OCI-LY7 (cell line): Measurements from ENCODE around the gene OR2T29. TPM values are rescaled to one million over a fixed set of nuclear protein-coding genes. Genes with fewer than 3 reads are reported as not detected.

Source experiments
- small RNA-seq: library from RNA; depleted of rRNA; stranded (forward); fragments of <200 nt; gene quantifications from one replicate; pipeline ENCODE3, GENCODE V24; 2014
- total RNA-seq, 2 experiments: library from RNA; depleted of rRNA in 1 of 2; stranded (reverse); fragments of >200 nt in 1 of 2; shearing (Covaris generic) in 1 of 2; gene quantifications; 2 replicates each; pipeline ENCODE4 v1.2.3, GENCODE V29; 2014 to 2022

The OR2T29 gene
- total RNA-seq, 2 experiments from 2014 or later: not detected

Small RNA genes lying within 50 kb of the gene (small RNA-seq; reads per million reads assigned to genes)
- not detected for gene RF00019

Other genes starting within 250 kb of the OR2T29 start
- not detected in 2 replicates for gene OR2M7, start 238.2 kb downstream of the OR2T29 start, total RNA-seq (2014; rRNA removed; shearing (Covaris generic))
- gene OR2M7, start 238.2 kb downstream of the OR2T29 start, total RNA-seq (2022): not detected in 2 replicates
- gene OR14C36, start 214.0 kb downstream of the OR2T29 start, total RNA-seq (2014; rRNA removed; shearing (Covaris generic)): not detected in 2 replicates
- not detected in 2 replicates for gene OR14C36, start 214.0 kb downstream of the OR2T29 start, total RNA-seq (2022)
- not detected in 2 replicates for gene OR2T4, start 201.1 kb downstream of the OR2T29 start, total RNA-seq (2014; rRNA removed; shearing (Covaris generic))
- not detected in 2 replicates for gene OR2T4, start 201.1 kb downstream of the OR2T29 start, total RNA-seq (2022)
- gene OR2T6, start 187.0 kb downstream of the OR2T29 start, total RNA-seq (2014; rRNA removed; shearing (Covaris generic)): not detected in 2 replicates
- not detected in 2 replicates for gene OR2T6, start 187.0 kb downstream of the OR2T29 start, total RNA-seq (2022)
- not detected in 2 replicates for gene OR2T1, start 159.7 kb downstream of the OR2T29 start, total RNA-seq (2014; rRNA removed; shearing (Covaris generic))
- not detected in 2 replicates for gene OR2T1, start 159.7 kb downstream of the OR2T29 start, total RNA-seq (2022)
- gene OR2T2, start 117.1 kb downstream of the OR2T29 start, total RNA-seq (2014; rRNA removed; shearing (Covaris generic)): not detected in 2 replicates
- gene OR2T2, start 117.1 kb downstream of the OR2T29 start, total RNA-seq (2022): not detected in 2 replicates
- gene OR2T3, start 89.4 kb downstream of the OR2T29 start, total RNA-seq (2014; rRNA removed; shearing (Covaris generic)): not detected in 2 replicates
- not detected in 2 replicates for gene OR2T3, start 89.4 kb downstream of the OR2T29 start, total RNA-seq (2022)
- not detected in 2 replicates for gene OR2T5, start 74.2 kb downstream of the OR2T29 start, total RNA-seq (2014; rRNA removed; shearing (Covaris generic))
- not detected in 2 replicates for gene OR2T5, start 74.2 kb downstream of the OR2T29 start, total RNA-seq (2022)
- gene OR2G6, start 54.7 kb downstream of the OR2T29 start, total RNA-seq (2014; rRNA removed; shearing (Covaris generic)): not detected in 2 replicates
- not detected in 2 replicates for gene OR2G6, start 54.7 kb downstream of the OR2T29 start, total RNA-seq (2022)
- gene OR2T34, start 12.0 kb upstream of the OR2T29 start, total RNA-seq (2014; rRNA removed; shearing (Covaris generic)): not detected in 2 replicates
- not detected in 2 replicates for gene OR2T34, start 12.0 kb upstream of the OR2T29 start, total RNA-seq (2022)
- gene OR2T10, start 34.9 kb upstream of the OR2T29 start, total RNA-seq (2014; rRNA removed; shearing (Covaris generic)): not detected in 2 replicates
- gene OR2T10, start 34.9 kb upstream of the OR2T29 start, total RNA-seq (2022): not detected in 2 replicates
- not detected in 2 replicates for gene OR2T11, start 72.3 kb upstream of the OR2T29 start, total RNA-seq (2014; rRNA removed; shearing (Covaris generic))
- gene OR2T11, start 72.3 kb upstream of the OR2T29 start, total RNA-seq (2022): 0.13 TPM in 1 of 2 replicates, not detected in the other
- gene OR2T35, start 82.5 kb upstream of the OR2T29 start, total RNA-seq (2014; rRNA removed; shearing (Covaris generic)): not detected in 2 replicates
- gene OR2T35, start 82.5 kb upstream of the OR2T29 start, total RNA-seq (2022): not detected in 2 replicates
- not detected in 2 replicates for gene OR2T27, start 92.8 kb upstream of the OR2T29 start, total RNA-seq (2014; rRNA removed; shearing (Covaris generic))
- gene OR2T27, start 92.8 kb upstream of the OR2T29 start, total RNA-seq (2022): not detected in 2 replicates
- not detected in 2 replicates for gene OR14I1, start 140.0 kb upstream of the OR2T29 start, total RNA-seq (2014; rRNA removed; shearing (Covaris generic))
- gene OR14I1, start 140.0 kb upstream of the OR2T29 start, total RNA-seq (2022): not detected in 2 replicates
- gene LYPD8, start 193.0 kb upstream of the OR2T29 start, total RNA-seq (2014; rRNA removed; shearing (Covaris generic)): not detected in 2 replicates
- not detected in 2 replicates for gene LYPD8, start 193.0 kb upstream of the OR2T29 start, total RNA-seq (2022)